GM18520 (cell line): ENCODE measurements around the gene PPP1R8.
A peak's percentile ranks its signal among the peaks of the same experiment; 100 is the strongest.

Experiments
- ATAC-seq: cut with Tn5 transposase; IDR thresholded peaks from one replicate; pipeline ENCODE4 v1.9.1; 2021; ENCODE audit not compliant: unreplicated experiment

The PPP1R8 gene

DNA sequence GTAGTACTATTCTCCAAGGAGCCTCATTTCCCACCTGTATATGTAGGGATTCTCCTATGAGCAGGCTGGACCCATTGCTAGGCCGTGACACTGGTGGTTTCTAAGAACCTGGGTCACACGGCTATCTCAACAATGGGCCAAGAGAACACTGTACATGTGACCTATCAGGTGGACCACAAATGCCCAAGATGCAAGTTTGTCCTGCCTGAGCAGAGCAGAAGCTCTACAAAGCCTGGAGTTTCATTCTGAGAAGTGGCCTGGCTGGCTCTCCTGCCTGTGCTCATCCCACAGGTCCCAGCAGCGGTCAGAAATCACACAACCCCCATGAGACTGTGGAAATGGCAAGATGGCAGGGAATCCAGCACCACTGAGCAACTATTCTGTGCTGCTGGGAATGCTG lies 58.9 kb downstream of the PPP1R8 start:
- ATAC-seq: no peak

DNA sequence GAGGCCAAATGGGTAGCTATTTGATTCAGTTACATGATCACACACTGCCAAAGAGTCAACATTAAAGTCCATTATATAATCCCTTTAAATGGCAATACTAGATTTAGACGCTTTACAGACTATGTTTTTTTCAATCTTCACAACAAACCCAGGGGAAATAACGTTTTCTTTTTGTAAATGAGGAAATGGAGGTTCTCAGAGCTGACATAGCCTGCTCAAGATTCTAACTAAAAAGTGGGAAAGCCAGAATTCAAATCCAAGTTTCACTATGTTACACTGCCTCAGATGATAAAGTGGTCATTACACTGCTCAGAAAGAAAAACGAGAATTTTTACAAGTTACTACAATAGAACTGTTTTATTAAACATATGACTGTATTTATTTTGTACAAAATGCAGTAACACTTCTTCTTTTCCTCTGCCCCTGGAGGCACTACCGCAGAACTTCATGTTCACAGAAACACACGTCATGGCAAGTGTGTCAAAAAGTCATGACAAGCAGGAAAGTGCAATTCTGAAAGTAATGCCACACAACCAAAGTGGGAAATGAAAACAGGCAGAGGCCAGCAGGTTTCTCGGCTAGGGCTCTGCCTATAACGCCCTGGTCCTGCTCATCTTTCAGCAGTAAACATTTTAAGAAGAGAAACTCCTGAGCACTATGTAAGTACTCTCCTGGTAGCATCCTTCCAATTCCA lies 60.8 kb downstream of the PPP1R8 start:
- ATAC-seq: peak; percentile 40

DNA sequence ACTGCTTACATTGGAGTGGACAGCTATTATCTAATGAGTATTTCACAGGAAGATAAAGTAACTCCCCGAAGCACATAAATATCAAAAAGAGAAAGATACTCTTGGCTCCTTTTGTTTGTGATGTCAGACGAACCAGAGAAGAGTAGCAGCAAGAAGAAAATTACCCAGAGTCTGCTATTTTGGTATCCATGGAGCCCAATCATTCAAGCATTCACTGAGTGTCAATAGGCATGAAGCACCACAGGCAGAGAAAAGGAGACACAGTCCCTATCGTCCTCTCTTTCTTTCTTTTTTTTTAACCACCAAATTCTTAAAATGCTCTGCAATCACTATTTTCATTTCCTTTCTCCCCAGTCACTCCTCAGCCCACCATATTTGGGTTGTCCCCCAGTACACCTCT lies 63.9 kb downstream of the PPP1R8 start:
- ATAC-seq: no peak
